ENCODE data around the gene MTHFD1. TPM values are rescaled to one million over a fixed set of nuclear protein-coding genes. Genes with fewer than 3 reads are reported as not detected.
A peak's percentile ranks its signal among the peaks of the same experiment; 100 is the strongest.

Gene MTHFD1
- total RNA-seq, 1 experiment from 2014 or later, result 55.8 TPM

- Histone ChIP-seq H3K4me3 (ENCODE audit: insufficient read depth, low read depth, low read length) (no peak overlapping the region), H3K36me3 (replicated peaks; ENCODE audit: control insufficient read depth, insufficient read depth, low read length) (no peaks in the 10 kb centered on the region), H3K27me3 (ENCODE audit: control insufficient read depth, insufficient read depth, low read length) (no peaks in the 10 kb centered on the region)
- DNase-seq, result no peak
These were observed 88.3 kb downstream of the MTHFD1 start for GRCh38 chr14:64476438-64476837.

GRCh38 chr14:64478634-64479250 is 90.6 kb downstream of the MTHFD1 start:
- H3K36me3 ChIP-seq (replicated peaks; ENCODE audit: control insufficient read depth, insufficient read depth, low read length), result no peaks in the 10 kb centered on the region
- H3K27me3 ChIP-seq (ENCODE audit: control insufficient read depth, insufficient read depth, low read length), result no peaks in the 10 kb centered on the region
- H3K4me3 ChIP-seq (ENCODE audit: insufficient read depth, low read depth, low read length), result no peak overlapping the region
- DNase-seq, result no peak

- no peak for DNase-seq
- H3K27me3 ChIP-seq (ENCODE audit: control insufficient read depth, insufficient read depth, low read length), result no peaks in the 10 kb centered on the region
- peaks cover 7% of the 10 kb centered on the region for H3K36me3 ChIP-seq (replicated peaks; ENCODE audit: control insufficient read depth, insufficient read depth, low read length)
- no peak overlapping the region for H3K4me3 ChIP-seq (ENCODE audit: insufficient read depth, low read depth, low read length)
These were observed 100.5 kb downstream of the MTHFD1 start for GRCh38 chr14:64488590-64489099.

GRCh38 chr14:64491637-64492036 is 103.5 kb downstream of the MTHFD1 start:
- no peak for DNase-seq
- peaks cover 9% of the 10 kb centered on the region for H3K36me3 ChIP-seq (replicated peaks; ENCODE audit: control insufficient read depth, insufficient read depth, low read length)
- H3K4me3 ChIP-seq (ENCODE audit: insufficient read depth, low read depth, low read length), result no peak overlapping the region
- no peaks in the 10 kb centered on the region for H3K27me3 ChIP-seq (ENCODE audit: control insufficient read depth, insufficient read depth, low read length)

- H3K4me3 ChIP-seq (ENCODE audit: insufficient read depth, low read depth, low read length), result no peak overlapping the region
- peaks cover 1% of the 10 kb centered on the region; the same call in 1 of the 2 replicates for H3K36me3 ChIP-seq (replicated peaks; ENCODE audit: control insufficient read depth, insufficient read depth, low read length)
- DNase-seq, result no peak
- H3K27me3 ChIP-seq (ENCODE audit: control insufficient read depth, insufficient read depth, low read length), result no peaks in the 10 kb centered on the region
These were observed 105.3 kb downstream of the MTHFD1 start for GRCh38 chr14:64493455-64493854.

GRCh38 chr14:64495252-64495651 is 107.1 kb downstream of the MTHFD1 start:
- Histone ChIP-seq H3K4me3 (ENCODE audit: insufficient read depth, low read depth, low read length) (no peak overlapping the region), H3K36me3 (replicated peaks; ENCODE audit: control insufficient read depth, insufficient read depth, low read length) (peaks cover 1% of the 10 kb centered on the region; the same call in 1 of the 2 replicates), H3K27me3 (ENCODE audit: control insufficient read depth, insufficient read depth, low read length) (no peaks in the 10 kb centered on the region)
- DNase-seq, result no peak

DNA sequence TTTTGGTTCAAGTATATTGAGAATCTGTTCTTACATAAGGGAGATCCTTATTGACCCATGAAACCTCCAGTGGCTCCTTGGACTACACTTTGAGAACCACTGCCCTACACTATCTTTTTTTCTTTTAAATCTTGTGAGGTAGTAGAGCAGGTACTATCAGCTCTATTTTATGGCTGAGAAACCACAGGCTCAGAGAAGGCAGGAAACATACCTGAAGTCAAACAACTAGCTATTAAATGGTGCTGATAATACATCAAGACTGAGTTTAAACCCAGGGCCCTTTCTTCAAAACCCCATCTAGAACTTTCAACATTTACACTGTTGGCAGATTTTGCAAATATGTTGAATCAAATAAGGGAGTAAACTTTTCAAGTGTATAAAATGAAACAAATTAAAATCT is 108.6 kb downstream of the MTHFD1 start:
- DNase-seq, result no peak
- peaks cover 1% of the 10 kb centered on the region; the same call in 1 of the 2 replicates for H3K36me3 ChIP-seq (replicated peaks; ENCODE audit: control insufficient read depth, insufficient read depth, low read length)
- no peaks in the 10 kb centered on the region for H3K27me3 ChIP-seq (ENCODE audit: control insufficient read depth, insufficient read depth, low read length)
- H3K4me3 ChIP-seq (ENCODE audit: insufficient read depth, low read depth, low read length), result no peak overlapping the region

- no peak overlapping the region for H3K4me3 ChIP-seq (ENCODE audit: insufficient read depth, low read depth, low read length)
- no peaks in the 10 kb centered on the region for H3K27me3 ChIP-seq (ENCODE audit: control insufficient read depth, insufficient read depth, low read length)
- H3K36me3 ChIP-seq (replicated peaks; ENCODE audit: control insufficient read depth, insufficient read depth, low read length), result peaks cover 1% of the 10 kb centered on the region; the same call in 1 of the 2 replicates
- DNase-seq, result no peak
These were observed 111.9 kb downstream of the MTHFD1 start for GRCh38 chr14:64500088-64500487.

GRCh38 chr14:64501411-64502171 is 113.4 kb downstream of the MTHFD1 start:
- Histone ChIP-seq H3K4me3 (ENCODE audit: insufficient read depth, low read depth, low read length) (no peak overlapping the region), H3K36me3 (replicated peaks; ENCODE audit: control insufficient read depth, insufficient read depth, low read length) (no peaks in the 10 kb centered on the region), H3K27me3 (ENCODE audit: control insufficient read depth, insufficient read depth, low read length) (no peaks in the 10 kb centered on the region)
- DNase-seq, result no peak

- Histone ChIP-seq H3K36me3 (replicated peaks; ENCODE audit: control insufficient read depth, insufficient read depth, low read length) (no peaks in the 10 kb centered on the region), H3K4me3 (ENCODE audit: insufficient read depth, low read depth, low read length) (peak overlapping the region; percentile 94), H3K27me3 (ENCODE audit: control insufficient read depth, insufficient read depth, low read length) (no peaks in the 10 kb centered on the region)
- DNase-seq, result no peak
These were observed 114.3 kb downstream of the MTHFD1 start for GRCh38 chr14:64502456-64502855.

DNA sequence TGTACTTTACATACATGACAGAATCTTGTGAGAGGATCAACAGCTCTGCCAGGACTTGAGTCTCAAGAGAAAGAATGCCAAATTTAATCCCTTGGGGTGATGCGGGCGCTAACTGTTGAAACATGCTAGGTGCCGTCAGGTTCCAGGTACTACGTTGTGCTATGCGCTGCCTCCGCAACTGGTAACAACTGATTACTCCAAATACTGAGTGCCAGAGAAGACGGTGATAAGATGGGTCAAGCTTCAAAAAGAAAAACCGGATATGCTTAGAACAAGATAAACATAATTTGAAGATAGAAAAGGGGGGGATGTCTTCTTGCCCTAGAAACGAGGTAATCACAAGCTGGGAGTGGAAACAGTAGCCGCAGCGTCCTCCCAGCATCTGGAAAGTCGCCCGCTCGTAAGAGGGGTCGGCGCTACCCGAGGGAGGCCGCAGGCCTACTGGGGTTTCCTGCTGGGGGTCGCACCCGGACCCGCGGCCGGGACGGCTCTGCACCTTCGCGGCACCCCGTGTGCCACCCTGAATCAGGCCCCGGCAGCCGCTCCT is 114.8 kb downstream of the MTHFD1 start:
- Histone ChIP-seq H3K4me3 (ENCODE audit: insufficient read depth, low read depth, low read length) (peak overlapping the region; percentile 94), H3K27me3 (ENCODE audit: control insufficient read depth, insufficient read depth, low read length) (no peaks in the 10 kb centered on the region), H3K36me3 (replicated peaks; ENCODE audit: control insufficient read depth, insufficient read depth, low read length) (no peaks in the 10 kb centered on the region)
- DNase-seq, result peak; percentile 31

GRCh38 chr14:64503434-64504309 is 115.5 kb downstream of the MTHFD1 start, which contains the start of gene ZBTB25:
Gene ZBTB25 (minus strand): TSS chr14:64503838. CDS start chr14:64490533, 13,305 bp downstream.
- DNase-seq, result peak; percentile 92
- Histone ChIP-seq H3K4me3 (ENCODE audit: insufficient read depth, low read depth, low read length) (peak within 1 kb of the TSS; percentile 94), H3K27me3 (ENCODE audit: control insufficient read depth, insufficient read depth, low read length) (no peaks in the 10 kb centered on the region), H3K36me3 (replicated peaks; ENCODE audit: control insufficient read depth, insufficient read depth, low read length) (no peaks in the 10 kb centered on the region)

DNA sequence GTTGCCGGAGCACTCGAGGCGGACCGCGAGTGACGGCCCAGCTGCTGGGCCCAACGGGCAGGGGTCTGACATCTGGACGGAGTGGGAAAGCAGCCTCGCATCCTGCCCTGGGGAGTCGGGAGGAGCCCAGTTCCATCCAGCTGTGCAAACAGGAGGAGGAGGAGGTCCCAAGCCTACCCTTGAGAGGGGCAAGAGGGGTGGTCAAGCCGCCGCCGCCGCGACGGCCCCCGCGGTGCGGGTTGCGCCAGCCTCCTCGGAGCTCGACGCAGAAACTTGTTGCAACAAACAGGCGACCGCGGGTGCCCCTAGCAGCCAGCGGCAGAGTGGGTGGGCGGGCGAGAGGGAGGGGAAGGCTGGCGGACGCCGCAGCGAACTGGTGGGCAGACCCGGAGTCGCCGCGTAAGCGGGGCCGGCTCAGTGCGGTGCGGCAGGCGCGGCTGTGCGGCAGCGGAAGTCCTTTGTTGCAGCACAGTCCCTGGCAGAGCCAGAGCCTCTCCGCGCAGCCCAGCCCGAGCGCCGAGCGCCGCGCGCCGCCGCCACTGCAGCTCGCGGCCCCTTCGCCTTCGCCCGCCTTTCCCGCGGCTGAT is 116.2 kb downstream of the MTHFD1 start, which contains the start of gene ZBTB1:
ZBTB1 (plus strand) TSS at position 461 of the 587 bp plus-strand sequence. CDS start 16,735 bp downstream, outside the sequence.
- H3K4me3 ChIP-seq (ENCODE audit: insufficient read depth, low read depth, low read length), result peak within 1 kb of the TSS; percentile 94
- H3K27me3 ChIP-seq (ENCODE audit: control insufficient read depth, insufficient read depth, low read length), result no peaks in the 10 kb centered on the region
- peak; percentile 88 for DNase-seq
- no peaks in the 10 kb centered on the region for H3K36me3 ChIP-seq (replicated peaks; ENCODE audit: control insufficient read depth, insufficient read depth, low read length)

Data from H7 (cell line).